ENCODE data around the gene AKAP8L.

DNA sequence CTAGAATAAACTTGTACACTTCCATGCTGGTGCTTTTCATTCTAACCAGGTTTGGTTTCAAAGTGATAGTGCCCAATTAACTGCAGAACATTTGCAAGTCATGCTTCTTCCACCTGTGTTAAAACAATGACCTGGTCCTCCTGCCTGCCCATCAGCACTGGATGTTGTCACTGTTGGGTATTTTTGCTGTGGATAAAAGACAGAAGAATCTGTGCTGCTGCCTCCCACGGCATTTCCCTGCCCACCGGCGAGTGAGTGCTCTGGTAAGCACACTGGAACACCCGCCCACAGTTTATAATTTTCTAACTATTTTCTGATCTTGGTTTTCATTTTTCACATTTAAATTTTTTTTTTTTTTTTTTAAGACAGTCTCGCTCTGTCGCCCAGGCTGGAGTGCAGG lies 36.9 kb downstream of the AKAP8L start:
- TF ChIP-seq CTCF (IDR thresholded peaks at IDR 0.05; ENCODE audit: low read depth, low read length), result no peak
- TF ChIP-seq POLR2A (IDR thresholded peaks at IDR 0.05; ENCODE audit: extremely low read depth, insufficient read length), result no peak
- TF ChIP-seq, protein P1, sequence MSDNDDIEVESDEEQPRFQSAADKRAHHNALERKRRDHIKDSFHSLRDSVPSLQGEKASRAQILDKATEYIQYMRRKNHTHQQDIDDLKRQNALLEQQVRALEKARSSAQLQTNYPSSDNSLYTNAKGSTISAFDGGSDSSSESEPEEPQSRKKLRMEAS (IDR thresholded peaks at IDR 0.05; ENCODE audit: low read depth, low read length), result no peak

Measured in NB4 (cell line).